ENCODE data around the gene VGLL4.
"Not testable (repeated sequence)": the region's sequence is repeated elsewhere in the genome, so short reads cannot be mapped to it uniquely, and the experiment has no call there.

Gene VGLL4

GRCh38 chr3:11643605-11644087 is at the start of gene VGLL4:
Gene VGLL4 (minus strand): TSS chr3:11643915. CDS start chr3:11643518, 397 bp downstream.
- peak within 1 kb of the TSS; percentile 98 for H3K27ac Mint-ChIP-seq
- H3K36me3 Mint-ChIP-seq = peaks cover 2% of the 10 kb centered on the region
- no peaks in the 10 kb centered on the region for H3K9me3 Mint-ChIP-seq
- H3K27me3 Mint-ChIP-seq = no peaks in the 10 kb centered on the region
- H3K4me3 Mint-ChIP-seq = peak within 1 kb of the TSS; percentile 100
- peaks cover 43% of the 10 kb centered on the region for H3K4me1 Mint-ChIP-seq

- Mint-ChIP-seq H3K4me1 (no peaks in the 10 kb centered on the region), H3K36me3 (peaks cover 4% of the 10 kb centered on the region), H3K27ac (no peak overlapping the region), H3K9me3 (no peaks in the 10 kb centered on the region), H3K27me3 (no peaks in the 10 kb centered on the region), H3K4me3 (no peak overlapping the region)
These were observed 48.8 kb upstream of the VGLL4 start for GRCh38 chr3:11692532-11692813.

GRCh38 chr3:11691767-11692531 is 48.2 kb upstream of the VGLL4 start:
- peaks cover 2% of the 10 kb centered on the region for H3K36me3 Mint-ChIP-seq
- H3K4me3 Mint-ChIP-seq = no peak overlapping the region
- H3K27ac Mint-ChIP-seq = no peak overlapping the region
- H3K27me3 Mint-ChIP-seq = no peaks in the 10 kb centered on the region
- H3K9me3 Mint-ChIP-seq = no peaks in the 10 kb centered on the region
- no peaks in the 10 kb centered on the region for H3K4me1 Mint-ChIP-seq

- H3K4me3 Mint-ChIP-seq = no peak overlapping the region
- no peaks in the 10 kb centered on the region for H3K4me1 Mint-ChIP-seq
- peaks cover 2% of the 10 kb centered on the region for H3K36me3 Mint-ChIP-seq
- H3K27ac Mint-ChIP-seq = no peak overlapping the region
- H3K27me3 Mint-ChIP-seq = no peaks in the 10 kb centered on the region
- no peaks in the 10 kb centered on the region for H3K9me3 Mint-ChIP-seq
These were observed 47.4 kb upstream of the VGLL4 start for GRCh38 chr3:11690863-11691766.

GRCh38 chr3:11689749-11690148 is 46.0 kb upstream of the VGLL4 start:
- H3K9me3 Mint-ChIP-seq = no peaks in the 10 kb centered on the region
- no peak overlapping the region for H3K4me3 Mint-ChIP-seq
- H3K27me3 Mint-ChIP-seq = no peaks in the 10 kb centered on the region
- H3K36me3 Mint-ChIP-seq = no peaks in the 10 kb centered on the region
- H3K4me1 Mint-ChIP-seq = no peaks in the 10 kb centered on the region
- H3K27ac Mint-ChIP-seq = no peak overlapping the region

- H3K4me3 Mint-ChIP-seq, H3K4me1 Mint-ChIP-seq, H3K9me3 Mint-ChIP-seq, H3K27me3 Mint-ChIP-seq, H3K36me3 Mint-ChIP-seq, H3K27ac Mint-ChIP-seq: not testable (repeated sequence)
These were observed 41.3 kb upstream of the VGLL4 start for GRCh38 chr3:11684980-11685379.

GRCh38 chr3:11680509-11680908 is 36.8 kb upstream of the VGLL4 start:
- H3K27ac Mint-ChIP-seq = no peak overlapping the region
- no peaks in the 10 kb centered on the region for H3K9me3 Mint-ChIP-seq
- peaks cover 1% of the 10 kb centered on the region for H3K36me3 Mint-ChIP-seq
- no peaks in the 10 kb centered on the region for H3K27me3 Mint-ChIP-seq
- no peaks in the 10 kb centered on the region for H3K4me1 Mint-ChIP-seq
- H3K4me3 Mint-ChIP-seq = no peak overlapping the region

GRCh38 chr3:11679964-11680363 is 36.2 kb upstream of the VGLL4 start:
- H3K27ac Mint-ChIP-seq = no peak overlapping the region
- H3K9me3 Mint-ChIP-seq = no peaks in the 10 kb centered on the region
- no peaks in the 10 kb centered on the region for H3K4me1 Mint-ChIP-seq
- H3K27me3 Mint-ChIP-seq = no peaks in the 10 kb centered on the region
- H3K4me3 Mint-ChIP-seq = no peak overlapping the region
- H3K36me3 Mint-ChIP-seq = peaks cover 1% of the 10 kb centered on the region

- H3K4me1 Mint-ChIP-seq = peaks cover 3% of the 10 kb centered on the region
- no peak overlapping the region for H3K27ac Mint-ChIP-seq
- H3K9me3 Mint-ChIP-seq = no peaks in the 10 kb centered on the region
- H3K36me3 Mint-ChIP-seq = no peaks in the 10 kb centered on the region
- H3K27me3 Mint-ChIP-seq = no peaks in the 10 kb centered on the region
- no peak overlapping the region for H3K4me3 Mint-ChIP-seq
These were observed 28.6 kb upstream of the VGLL4 start for GRCh38 chr3:11672363-11672762.

- Mint-ChIP-seq H3K36me3 (no peaks in the 10 kb centered on the region), H3K27me3 (no peaks in the 10 kb centered on the region), H3K4me1 (peaks cover 3% of the 10 kb centered on the region), H3K27ac (no peak overlapping the region), H3K4me3 (no peak overlapping the region), H3K9me3 (no peaks in the 10 kb centered on the region)
These were observed 28.0 kb upstream of the VGLL4 start for GRCh38 chr3:11671648-11672100.

- H3K27ac Mint-ChIP-seq = no peak overlapping the region
- H3K27me3 Mint-ChIP-seq = no peaks in the 10 kb centered on the region
- H3K4me1 Mint-ChIP-seq = peaks cover 3% of the 10 kb centered on the region
- H3K36me3 Mint-ChIP-seq = no peaks in the 10 kb centered on the region
- no peak overlapping the region for H3K4me3 Mint-ChIP-seq
- no peaks in the 10 kb centered on the region for H3K9me3 Mint-ChIP-seq
These were observed 24.8 kb upstream of the VGLL4 start for GRCh38 chr3:11668243-11669235.

GRCh38 chr3:11665331-11665730 is 21.6 kb upstream of the VGLL4 start:
- Mint-ChIP-seq H3K36me3 (no peaks in the 10 kb centered on the region), H3K9me3 (no peaks in the 10 kb centered on the region), H3K27me3 (no peaks in the 10 kb centered on the region), H3K27ac (no peak overlapping the region), H3K4me3 (no peak overlapping the region), H3K4me1 (no peaks in the 10 kb centered on the region)

GRCh38 chr3:11662392-11662990 is 18.8 kb upstream of the VGLL4 start:
- Mint-ChIP-seq H3K9me3 (no peaks in the 10 kb centered on the region), H3K4me1 (no peaks in the 10 kb centered on the region), H3K4me3 (no peak overlapping the region), H3K36me3 (no peaks in the 10 kb centered on the region), H3K27me3 (no peaks in the 10 kb centered on the region), H3K27ac (no peak overlapping the region)

- Mint-ChIP-seq H3K4me1 (no peaks in the 10 kb centered on the region), H3K4me3 (no peak overlapping the region), H3K27me3 (no peaks in the 10 kb centered on the region), H3K27ac (no peak overlapping the region), H3K9me3 (no peaks in the 10 kb centered on the region), H3K36me3 (no peaks in the 10 kb centered on the region)
These were observed 18.1 kb upstream of the VGLL4 start for GRCh38 chr3:11661827-11662226.
